HG02642 (cell line): Measurements from ENCODE around the gene TRIM67.

Source experiments
- ATAC-seq: cut with Tn5 transposase; IDR thresholded peaks from one replicate; pipeline ENCODE4 v1.9.1; 2021; ENCODE audit warnings: mild to moderate bottlenecking; ENCODE audit not compliant: unreplicated experiment, poor library complexity

The TRIM67 gene

GRCh38 chr1:231182317-231182716, 20.5 kb downstream of the TRIM67 start:
- ATAC-seq, result no peak

- ATAC-seq, result no peak
Observed at GRCh38 chr1:231183639-231184590, 22.1 kb downstream of the TRIM67 start.

- no peak for ATAC-seq
Observed at GRCh38 chr1:231184891-231185290, 23.0 kb downstream of the TRIM67 start.

GRCh38 chr1:231185391-231185790, 23.5 kb downstream of the TRIM67 start:
- no peak for ATAC-seq

GRCh38 chr1:231186356-231187115, 24.7 kb downstream of the TRIM67 start:
- ATAC-seq, result no peak

- no peak for ATAC-seq
Observed at GRCh38 chr1:231187571-231187970, 25.7 kb downstream of the TRIM67 start.

- ATAC-seq, result no peak
Observed at GRCh38 chr1:231188072-231188471, 26.2 kb downstream of the TRIM67 start.

- ATAC-seq, result no peak
Observed at GRCh38 chr1:231188768-231189167, 26.9 kb downstream of the TRIM67 start.

GRCh38 chr1:231189683-231190270, 27.9 kb downstream of the TRIM67 start:
- no peak for ATAC-seq

GRCh38 chr1:231190456-231190855, 28.6 kb downstream of the TRIM67 start:
- ATAC-seq, result no peak

GRCh38 chr1:231192620-231193163, 30.8 kb downstream of the TRIM67 start:
- ATAC-seq, result no peak

- no peak for ATAC-seq
Observed at GRCh38 chr1:231193710-231194340, 32.0 kb downstream of the TRIM67 start.

- ATAC-seq, result no peak
Observed at GRCh38 chr1:231194476-231194842, 32.6 kb downstream of the TRIM67 start.

GRCh38 chr1:231194843-231195516, 33.1 kb downstream of the TRIM67 start:
- ATAC-seq, result no peak

- no peak for ATAC-seq
Observed at GRCh38 chr1:231196307-231196706, 34.4 kb downstream of the TRIM67 start.

GRCh38 chr1:231196728-231197127, 34.9 kb downstream of the TRIM67 start:
- ATAC-seq, result no peak

- no peak for ATAC-seq
Observed at GRCh38 chr1:231199868-231200267, 38.0 kb downstream of the TRIM67 start.

GRCh38 chr1:231200388-231201031, 38.7 kb downstream of the TRIM67 start:
- no peak for ATAC-seq

- ATAC-seq, result no peak
Observed at GRCh38 chr1:231201375-231201978, 39.6 kb downstream of the TRIM67 start.
